HCEC 1CT (cell line): ENCODE results near the gene UTP11.
"Not testable (repeated sequence)": the region's sequence is repeated elsewhere in the genome, so short reads cannot be mapped to it uniquely, and the experiment has no call there.

Source experiments
- DNase-seq: peaks from one replicate; pipeline ENCODE4 v3.0.0-alpha.2; 2017

UTP11 gene

GRCh38 chr1:38012363-38013226 lies at the start of gene UTP11:
UTP11 (plus strand) TSS chr1:38012734; CDS start chr1:38012803, 69 bp downstream.
- DNase-seq: peak; percentile 100

- not testable (repeated sequence) for DNase-seq
These were observed 48.4 kb upstream of the UTP11 start for GRCh38 chr1:37964106-37964505.

- no peak for DNase-seq
These were observed 47.2 kb upstream of the UTP11 start for GRCh38 chr1:37965301-37965700.

- DNase-seq: not testable (repeated sequence)
These were observed 38.9 kb upstream of the UTP11 start for GRCh38 chr1:37973684-37974083.

- no peak for DNase-seq
These were observed 38.0 kb upstream of the UTP11 start for GRCh38 chr1:37974567-37974966.

GRCh38 chr1:37975083-37975482 lies 37.5 kb upstream of the UTP11 start:
- peak; percentile 59 for DNase-seq

GRCh38 chr1:37978541-37978940 lies 34.0 kb upstream of the UTP11 start:
- no peak for DNase-seq

GRCh38 chr1:37983546-37983945 lies 29.0 kb upstream of the UTP11 start:
- DNase-seq: no peak

GRCh38 chr1:37987679-37988078 lies 24.9 kb upstream of the UTP11 start:
- DNase-seq: no peak

GRCh38 chr1:37989361-37989930 lies 23.1 kb upstream of the UTP11 start:
- no peak for DNase-seq

GRCh38 chr1:37994886-37995566 lies 17.5 kb upstream of the UTP11 start:
- no peak for DNase-seq

- peak; percentile 98 for DNase-seq
These were observed 16.7 kb upstream of the UTP11 start for GRCh38 chr1:37995751-37996345.

GRCh38 chr1:37997256-37998088 lies 15.1 kb upstream of the UTP11 start:
- DNase-seq: no peak

- no peak for DNase-seq
These were observed 14.3 kb upstream of the UTP11 start for GRCh38 chr1:37998089-37998808.

- no peak for DNase-seq
These were observed 13.6 kb upstream of the UTP11 start for GRCh38 chr1:37998913-37999429.

- peak; percentile 69 for DNase-seq
These were observed 12.9 kb upstream of the UTP11 start for GRCh38 chr1:37999430-38000232.

- DNase-seq: no peak
These were observed 12.4 kb upstream of the UTP11 start for GRCh38 chr1:38000233-38000528.

GRCh38 chr1:38000529-38001455 lies 11.7 kb upstream of the UTP11 start:
- DNase-seq: peak; percentile 94
